MM.1S (cell line): ENCODE measurements around the gene KLHDC9.

Source experiments
- EZH2 ChIP-seq: fragments of 300-600 bp; sonication (generic); optimal IDR thresholded peaks from 2 replicates; pipeline ENCODE3; 2017; ENCODE audit warnings: low read depth, mild to moderate bottlenecking, antibody characterized with exemption, low read length, mixed read lengths
- EZH2phosphoT487 ChIP-seq: fragments of 300-600 bp; sonication (generic); IDR thresholded peaks from 2 replicates; pipeline ENCODE4 v1.6.1; 2018; ENCODE audit warnings: antibody characterized with exemption, low read length
- TF ChIP-seq, protein P1 (sequence below): fragments of 300-600 bp; sonication (generic); IDR thresholded peaks from 2 replicates; pipeline ENCODE4 v1.5.1; 2016; ENCODE audit warnings: antibody characterized with exemption, low read length, mixed read lengths

DNA sequence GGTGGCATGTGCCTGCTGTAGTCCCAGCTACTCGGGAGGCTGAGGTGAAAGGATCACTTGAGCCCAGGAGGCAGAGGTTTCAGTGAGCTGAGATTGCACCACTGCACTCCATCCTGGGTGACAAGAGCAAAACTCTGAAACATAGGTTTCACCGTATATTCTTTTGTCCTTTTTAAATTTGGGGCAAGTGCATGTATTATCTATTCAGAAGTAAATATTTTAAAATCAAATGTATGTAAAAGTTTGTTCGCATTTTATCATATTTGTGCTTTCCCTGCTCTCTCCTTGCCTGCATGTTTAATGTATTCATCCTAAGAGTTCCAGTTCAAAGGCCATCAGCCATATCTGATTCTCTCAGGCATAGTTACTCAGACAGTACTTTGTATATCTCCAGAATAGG is 47.7 kb downstream of the KLHDC9 start:
- TF ChIP-seq EZH2phosphoT487 (no peak), EZH2 (no peak)
- TF ChIP-seq, protein P1, sequence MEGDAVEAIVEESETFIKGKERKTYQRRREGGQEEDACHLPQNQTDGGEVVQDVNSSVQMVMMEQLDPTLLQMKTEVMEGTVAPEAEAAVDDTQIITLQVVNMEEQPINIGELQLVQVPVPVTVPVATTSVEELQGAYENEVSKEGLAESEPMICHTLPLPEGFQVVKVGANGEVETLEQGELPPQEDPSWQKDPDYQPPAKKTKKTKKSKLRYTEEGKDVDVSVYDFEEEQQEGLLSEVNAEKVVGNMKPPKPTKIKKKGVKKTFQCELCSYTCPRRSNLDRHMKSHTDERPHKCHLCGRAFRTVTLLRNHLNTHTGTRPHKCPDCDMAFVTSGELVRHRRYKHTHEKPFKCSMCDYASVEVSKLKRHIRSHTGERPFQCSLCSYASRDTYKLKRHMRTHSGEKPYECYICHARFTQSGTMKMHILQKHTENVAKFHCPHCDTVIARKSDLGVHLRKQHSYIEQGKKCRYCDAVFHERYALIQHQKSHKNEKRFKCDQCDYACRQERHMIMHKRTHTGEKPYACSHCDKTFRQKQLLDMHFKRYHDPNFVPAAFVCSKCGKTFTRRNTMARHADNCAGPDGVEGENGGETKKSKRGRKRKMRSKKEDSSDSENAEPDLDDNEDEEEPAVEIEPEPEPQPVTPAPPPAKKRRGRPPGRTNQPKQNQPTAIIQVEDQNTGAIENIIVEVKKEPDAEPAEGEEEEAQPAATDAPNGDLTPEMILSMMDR = no peak
